ENCODE data around the gene PTPRN. TPM values are rescaled to one million over a fixed set of nuclear protein-coding genes. Genes with fewer than 3 reads are reported as not detected.
A peak's percentile ranks its signal among the peaks of the same experiment; 100 is the strongest.

PTPRN gene
- total RNA-seq, 1 donor from 2014 or later: not detected

GRCh38 chr2:219297766-219298456 lies 11.3 kb downstream of the PTPRN start:
- DNase-seq: no peak
- peaks cover 17% of the 10 kb centered on the region for H3K4me1 Mint-ChIP-seq
- H3K4me3 Mint-ChIP-seq: no peak overlapping the region
- H3K27me3 Mint-ChIP-seq: peaks cover 21% of the 10 kb centered on the region
- H3K36me3 Mint-ChIP-seq (ENCODE audit: low read depth): no peaks in the 10 kb centered on the region
- H3K9me3 Mint-ChIP-seq: no peaks in the 10 kb centered on the region
- intact Hi-C loops (cut with micrococcal nuclease): loop anchor here (1.0 to 2.0 kb wide), 3 partner anchors 19 to 239 kb away; partner anchors contain the start of genes DNAJB2 and NHEJ1
- H3K27ac Mint-ChIP-seq: no peak overlapping the region

- Mint-ChIP-seq H3K4me1 (peaks cover 17% of the 10 kb centered on the region), H3K27me3 (peaks cover 17% of the 10 kb centered on the region), H3K4me3 (no peak overlapping the region), H3K36me3 (ENCODE audit: low read depth) (no peaks in the 10 kb centered on the region), H3K9me3 (no peaks in the 10 kb centered on the region), H3K27ac (no peak overlapping the region)
- DNase-seq: no peak
- intact Hi-C loops (cut with micrococcal nuclease): loop anchor here (2.0 kb wide), 1 partner anchor 238 kb away; no protein-coding TSS in a partner anchor
Measured at GRCh38 chr2:219296631-219297391, 12.4 kb downstream of the PTPRN start.

- H3K4me1 Mint-ChIP-seq: peaks cover 17% of the 10 kb centered on the region
- no peak overlapping the region for H3K27ac Mint-ChIP-seq
- intact Hi-C loops (cut with micrococcal nuclease): loop anchor here (2.0 kb wide), 1 partner anchor 237 kb away; no protein-coding TSS in a partner anchor
- DNase-seq: no peak
- H3K9me3 Mint-ChIP-seq: no peaks in the 10 kb centered on the region
- peaks cover 11% of the 10 kb centered on the region for H3K27me3 Mint-ChIP-seq
- H3K4me3 Mint-ChIP-seq: no peak overlapping the region
- no peaks in the 10 kb centered on the region for H3K36me3 Mint-ChIP-seq (ENCODE audit: low read depth)
Measured at GRCh38 chr2:219296142-219296541, 13.1 kb downstream of the PTPRN start.

GRCh38 chr2:219294356-219295351 lies 14.5 kb downstream of the PTPRN start:
- no peaks in the 10 kb centered on the region for H3K36me3 Mint-ChIP-seq (ENCODE audit: low read depth)
- peak overlapping the region; percentile 97 for H3K27ac Mint-ChIP-seq
- peak; percentile 97 for DNase-seq
- H3K4me1 Mint-ChIP-seq: peaks cover 17% of the 10 kb centered on the region
- no peaks in the 10 kb centered on the region for H3K9me3 Mint-ChIP-seq
- H3K4me3 Mint-ChIP-seq: peak overlapping the region; percentile 84
- intact Hi-C loops (cut with micrococcal nuclease): loop anchor here (1.0 to 2.0 kb wide), 6 partner anchors 15 to 118 kb away; partner anchors contain the start of genes ABCB6, CNPPD1, DNAJB2 and DNPEP
- peaks cover 6% of the 10 kb centered on the region for H3K27me3 Mint-ChIP-seq

GRCh38 chr2:219293736-219294231 lies 15.4 kb downstream of the PTPRN start:
- H3K4me3 Mint-ChIP-seq: peak overlapping the region; percentile 84
- peaks cover 1% of the 10 kb centered on the region for H3K27me3 Mint-ChIP-seq
- peaks cover 13% of the 10 kb centered on the region for H3K4me1 Mint-ChIP-seq
- H3K27ac Mint-ChIP-seq: peak overlapping the region; percentile 97
- no peaks in the 10 kb centered on the region for H3K9me3 Mint-ChIP-seq
- intact Hi-C loops (cut with micrococcal nuclease): loop anchor here (1.0 to 2.0 kb wide), 5 partner anchors 14 to 117 kb away; partner anchors contain the start of genes ABCB6, CNPPD1, DNAJB2 and DNPEP
- DNase-seq: no peak
- H3K36me3 Mint-ChIP-seq (ENCODE audit: low read depth): no peaks in the 10 kb centered on the region

GRCh38 chr2:219292616-219293015 lies 16.6 kb downstream of the PTPRN start:
- H3K9me3 Mint-ChIP-seq: no peaks in the 10 kb centered on the region
- H3K27me3 Mint-ChIP-seq: no peaks in the 10 kb centered on the region
- DNase-seq: no peak
- intact Hi-C loops (cut with micrococcal nuclease): no loop called here
- no peak overlapping the region for H3K27ac Mint-ChIP-seq
- no peaks in the 10 kb centered on the region for H3K36me3 Mint-ChIP-seq (ENCODE audit: low read depth)
- peaks cover 12% of the 10 kb centered on the region for H3K4me1 Mint-ChIP-seq
- no peak overlapping the region for H3K4me3 Mint-ChIP-seq

GRCh38 chr2:219291910-219292490 lies 17.2 kb downstream of the PTPRN start:
- H3K36me3 Mint-ChIP-seq (ENCODE audit: low read depth): no peaks in the 10 kb centered on the region
- intact Hi-C loops (cut with micrococcal nuclease): no loop called here
- no peak overlapping the region for H3K4me3 Mint-ChIP-seq
- DNase-seq: no peak
- peaks cover 12% of the 10 kb centered on the region for H3K4me1 Mint-ChIP-seq
- no peak overlapping the region for H3K27ac Mint-ChIP-seq
- H3K27me3 Mint-ChIP-seq: no peaks in the 10 kb centered on the region
- H3K9me3 Mint-ChIP-seq: no peaks in the 10 kb centered on the region

- DNase-seq: no peak
- no peaks in the 10 kb centered on the region for H3K27me3 Mint-ChIP-seq
- H3K9me3 Mint-ChIP-seq: no peaks in the 10 kb centered on the region
- H3K4me3 Mint-ChIP-seq: no peak overlapping the region
- no peaks in the 10 kb centered on the region for H3K36me3 Mint-ChIP-seq (ENCODE audit: low read depth)
- peaks cover 12% of the 10 kb centered on the region for H3K4me1 Mint-ChIP-seq
- H3K27ac Mint-ChIP-seq: no peak overlapping the region
- intact Hi-C loops (cut with micrococcal nuclease): no loop called here
Measured at GRCh38 chr2:219291394-219291793, 17.8 kb downstream of the PTPRN start.

GRCh38 chr2:219290381-219291171 lies 18.6 kb downstream of the PTPRN start:
- H3K27me3 Mint-ChIP-seq: no peaks in the 10 kb centered on the region
- H3K4me1 Mint-ChIP-seq: peaks cover 11% of the 10 kb centered on the region
- DNase-seq: no peak
- no peak overlapping the region for H3K27ac Mint-ChIP-seq
- intact Hi-C loops (cut with micrococcal nuclease): no loop called here
- no peak overlapping the region for H3K4me3 Mint-ChIP-seq
- no peaks in the 10 kb centered on the region for H3K9me3 Mint-ChIP-seq
- no peaks in the 10 kb centered on the region for H3K36me3 Mint-ChIP-seq (ENCODE audit: low read depth)

- Mint-ChIP-seq H3K4me3 (no peak overlapping the region), H3K4me1 (peaks cover 8% of the 10 kb centered on the region), H3K27me3 (no peaks in the 10 kb centered on the region), H3K27ac (no peak overlapping the region), H3K9me3 (no peaks in the 10 kb centered on the region), H3K36me3 (ENCODE audit: low read depth) (peaks cover 3% of the 10 kb centered on the region)
- intact Hi-C loops (cut with micrococcal nuclease): no loop called here
- no peak for DNase-seq
Measured at GRCh38 chr2:219289537-219290361, 19.5 kb downstream of the PTPRN start.

- Mint-ChIP-seq H3K36me3 (ENCODE audit: low read depth) (peaks cover 3% of the 10 kb centered on the region), H3K27me3 (no peaks in the 10 kb centered on the region), H3K27ac (no peak overlapping the region), H3K4me1 (peaks cover 5% of the 10 kb centered on the region), H3K9me3 (no peaks in the 10 kb centered on the region), H3K4me3 (no peak overlapping the region)
- intact Hi-C loops (cut with micrococcal nuclease): no loop called here
- DNase-seq: no peak
Measured at GRCh38 chr2:219289195-219289536, 20.0 kb downstream of the PTPRN start.
